Right lobe of liver (tissue), 6 donors: ENCODE data around the gene NKAIN2. TPM values are rescaled to one million over a fixed set of nuclear protein-coding genes. Genes with fewer than 3 reads are reported as not detected.
"Not testable (repeated sequence)": the region's sequence is repeated elsewhere in the genome, so short reads cannot be mapped to it uniquely, and the experiment has no call there.

Experiments
- ATAC-seq, 4 donors: fragments of 200-7000 bp; cut with Tn5 transposase; one replicate each; pipeline ENCODE4 v1.9.1; 2020; ENCODE audit warnings: mild to moderate bottlenecking in 4 of 4, moderate library complexity in 4 of 4
- DNase-seq, 3 donors: peaks; one replicate each; pipeline ENCODE4 v3.0.0-alpha.2; 2020
- H3K27ac ChIP-seq, 3 donors: fragments of 200-600 bp; one replicate each; pipeline ENCODE4 v1.8.0; 2022
- H3K27me3 ChIP-seq, 2 donors: fragments of 200-600 bp; one replicate each; pipeline ENCODE4 v1.8.0; 2022
- H3K36me3 ChIP-seq, 4 donors: fragments of 200-600 bp; sonication (generic) in 1 of 4; one replicate each; pipeline versions ENCODE4 v1.5.1 to v1.8.0; 2017 to 2022; ENCODE audit warnings: control low read depth in 1 of 4
- H3K4me1 ChIP-seq, 4 donors: fragments of 200-600 bp; sonication (generic) in 1 of 4; one replicate each; pipeline versions ENCODE4 v1.5.1 to v1.8.0; 2017 to 2022; ENCODE audit warnings: control low read depth in 1 of 4
- H3K4me3 ChIP-seq, 3 donors: fragments of 200-600 bp; one replicate each; pipeline ENCODE4 v1.8.0; 2022
- H3K9me3 ChIP-seq, 4 donors: fragments of 200-600 bp; sonication (generic) in 1 of 4; one replicate each; pipeline versions ENCODE4 v1.5.1 to v1.8.0; 2017 to 2022; ENCODE audit warnings: control low read depth in 1 of 4
- CTCF ChIP-seq, 4 donors: fragments of 200-600 bp in 3 of 4; fragments of 450-650 bp in 1 of 4; IDR thresholded peaks; one replicate each; pipeline versions ENCODE4 v1.5.1 to v1.8.0; 2016 to 2022; ENCODE audit warnings: antibody characterized with exemption in 4 of 4, mild to moderate bottlenecking in 2 of 4
- POLR2A ChIP-seq: fragments of 450-650 bp; IDR thresholded peaks from one replicate; pipeline ENCODE4 v1.6.1; 2017; ENCODE audit warnings: antibody characterized with exemption, mild to moderate bottlenecking
- WGBS: methylation state at CpG from one replicate; pipeline ENCODE4 v1.1.6; 2018; ENCODE audit warnings: low coverage, low lambda C conversion rate; ENCODE audit not compliant: insufficient coverage; ENCODE audit errors: missing lambda C conversion rate; 5-methylcytosine and 5-hydroxymethylcytosine counted together
- intact Hi-C, 2 donors: fragments of 100-400 bp; cut with DNase I; formaldehyde crosslinking; loops; one replicate each; pipeline versions ENCODE4 v1.11.2 to v1.14.1; 2022
- total RNA-seq, 6 experiments: library from RNA; depleted of rRNA in 2 of 6; stranded (reverse); fragments of >200 nt in 2 of 6; fragmentation: NEBNext Ultra II Directional in 3 of 6; extraction: Animal tissue kit (Norgen Biotek cat#: 25700) in 3 of 6; gene quantifications; one replicate each; pipeline versions ENCODE4 v1.1.0 to v1.2.4, GENCODE V29; 2016 to 2023
- donor health status: DM: no; HTN: yes; CAD: no.
- donor health status: DM: no; HTN: no; CAD: no.
- donor health status: DM: no; HTN: no; CAD: no.
- donor health status: DM: no; HTN: yes; CAD: no.
- donor health status: DM: no; HTN: yes; CAD: no.

The NKAIN2 gene
- total RNA-seq, 6 experiments from 2014 or later: 0.16 to 0.28 TPM; not detected in 4

- Histone ChIP-seq H3K4me1 (no peaks in the 10 kb centered on the region), H3K27me3 (no peaks in the 10 kb centered on the region), H3K4me3 (no peak overlapping the region), H3K27ac (no peak overlapping the region), H3K36me3 (no peaks in the 10 kb centered on the region), H3K9me3 (no peaks in the 10 kb centered on the region)
- intact Hi-C loops: no loop called here
- ATAC-seq (no peak), DNase-seq (no peak)
- WGBS: 65% methylated on average over 7 of the region's 7 CpGs
- TF ChIP-seq POLR2A (no peak), CTCF (IDR thresholded peaks at IDR 0.05) (no peak)
Observed at GRCh38 chr6:124164343-124164742, 360.7 kb downstream of the NKAIN2 start.

GRCh38 chr6:124167249-124167648 lies 363.6 kb downstream of the NKAIN2 start:
- H3K36me3 ChIP-seq, DNase-seq, ATAC-seq, H3K4me1 ChIP-seq, H3K4me3 ChIP-seq, H3K9me3 ChIP-seq, H3K27ac ChIP-seq, H3K27me3 ChIP-seq, intact Hi-C loops: not testable (repeated sequence)
- WGBS: 71% methylated on average over 1 of the region's 1 CpG

- intact Hi-C loops: no loop called here
- Histone ChIP-seq H3K4me3 (no peak overlapping the region), H3K27ac (no peak overlapping the region), H3K9me3 (no peaks in the 10 kb centered on the region), H3K27me3 (no peaks in the 10 kb centered on the region), H3K4me1 (no peaks in the 10 kb centered on the region), H3K36me3 (no peaks in the 10 kb centered on the region)
- TF ChIP-seq POLR2A (no peak), CTCF (IDR thresholded peaks at IDR 0.05) (no peak)
- DNase-seq (no peak), ATAC-seq (no peak)
- WGBS: 44% methylated on average over 2 of the region's 2 CpGs
Observed at GRCh38 chr6:124190256-124190655, 386.6 kb downstream of the NKAIN2 start.

GRCh38 chr6:124193132-124193531 lies 389.5 kb downstream of the NKAIN2 start:
- Histone ChIP-seq H3K27me3 (no peaks in the 10 kb centered on the region), H3K36me3 (no peaks in the 10 kb centered on the region), H3K4me1 (no peaks in the 10 kb centered on the region), H3K27ac (no peak overlapping the region), H3K4me3 (no peak overlapping the region), H3K9me3 (no peaks in the 10 kb centered on the region)
- DNase-seq: no peak
- intact Hi-C loops: no loop called here
- 88% methylated on average over 3 of the region's 8 CpGs for WGBS
- ATAC-seq: no peak
- TF ChIP-seq POLR2A (no peak), CTCF (IDR thresholded peaks at IDR 0.05) (no peak)

GRCh38 chr6:124197148-124197547 lies 393.5 kb downstream of the NKAIN2 start:
- no peak for DNase-seq
- Histone ChIP-seq H3K4me1 (no peaks in the 10 kb centered on the region), H3K9me3 (no peaks in the 10 kb centered on the region), H3K36me3 (no peaks in the 10 kb centered on the region), H3K4me3 (no peak overlapping the region), H3K27ac (no peak overlapping the region), H3K27me3 (no peaks in the 10 kb centered on the region)
- TF ChIP-seq POLR2A: no peak
- no peak for TF ChIP-seq CTCF (IDR thresholded peaks at IDR 0.05)
- no peak for ATAC-seq
- 31% methylated on average over 2 of the region's 2 CpGs for WGBS
- intact Hi-C loops: no loop called here
